Stimulated activated CD4-positive, alpha-beta T cell treated with anti-CD3 and anti-CD28 coated beads, Interleukin-15, amount 100 ng/mL, for 24 hours (primary cell): ENCODE results near the gene ATG13.

Experiments used
- DNase-seq: peaks from one replicate; pipeline ENCODE4 v3.0.0-alpha.2; 2020

Gene ATG13

DNA sequence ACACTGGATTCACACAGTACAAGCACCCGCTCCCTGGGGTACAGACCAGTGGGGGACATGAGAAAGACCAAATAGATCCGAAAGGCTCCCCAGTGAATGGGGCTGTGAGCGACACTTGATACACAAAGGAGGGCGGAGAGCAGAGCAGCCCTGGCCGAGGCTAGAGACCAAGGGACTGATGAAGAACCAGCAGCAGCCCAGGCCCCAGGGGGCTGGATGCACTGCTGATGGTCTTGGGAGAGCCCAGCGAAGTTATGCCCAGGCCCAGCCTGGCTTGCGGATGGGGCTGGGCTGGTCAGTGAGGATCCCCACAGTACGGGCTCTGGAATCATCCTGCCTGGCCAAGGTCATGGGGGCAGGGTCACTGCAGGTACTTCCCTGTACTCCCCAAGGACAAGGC is 59.8 kb downstream of the ATG13 start:
- DNase-seq, result no peak

DNA sequence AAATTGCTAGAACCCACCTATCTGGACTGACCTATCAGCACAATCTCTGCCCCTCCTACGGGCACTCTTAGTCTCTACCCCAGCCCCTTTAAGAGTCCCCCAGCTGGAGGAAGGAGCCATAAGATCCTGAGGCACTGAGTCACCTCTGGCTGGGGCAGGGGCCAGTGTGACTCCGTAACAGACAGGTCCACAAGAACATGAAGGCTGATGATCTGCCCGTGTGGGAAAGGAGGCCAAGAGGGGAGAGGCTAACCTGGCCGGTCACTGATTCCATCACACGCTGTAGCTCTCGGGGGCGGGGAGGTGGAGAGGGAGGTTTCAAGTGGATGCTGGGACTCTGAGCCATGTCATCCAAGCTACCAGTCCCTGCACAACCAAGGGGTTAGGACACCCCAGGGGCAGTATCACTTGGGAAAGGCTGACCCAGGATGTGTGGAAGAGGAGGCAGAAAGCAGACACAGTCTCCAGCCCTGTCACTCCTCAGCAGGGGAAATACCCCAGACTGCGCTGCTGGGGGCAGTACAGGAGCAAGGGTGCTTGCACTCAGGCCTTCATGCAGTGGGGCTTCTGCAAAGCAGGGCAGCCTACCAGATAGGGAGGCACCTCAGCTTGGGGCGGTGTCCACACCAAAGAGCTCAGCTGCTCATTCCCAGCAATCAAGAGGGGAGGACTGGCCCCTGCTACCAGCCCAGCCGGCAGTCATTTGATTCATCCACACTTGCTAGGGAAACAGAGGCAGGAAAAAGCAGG is 60.8 kb downstream of the ATG13 start:
- no peak for DNase-seq

DNA sequence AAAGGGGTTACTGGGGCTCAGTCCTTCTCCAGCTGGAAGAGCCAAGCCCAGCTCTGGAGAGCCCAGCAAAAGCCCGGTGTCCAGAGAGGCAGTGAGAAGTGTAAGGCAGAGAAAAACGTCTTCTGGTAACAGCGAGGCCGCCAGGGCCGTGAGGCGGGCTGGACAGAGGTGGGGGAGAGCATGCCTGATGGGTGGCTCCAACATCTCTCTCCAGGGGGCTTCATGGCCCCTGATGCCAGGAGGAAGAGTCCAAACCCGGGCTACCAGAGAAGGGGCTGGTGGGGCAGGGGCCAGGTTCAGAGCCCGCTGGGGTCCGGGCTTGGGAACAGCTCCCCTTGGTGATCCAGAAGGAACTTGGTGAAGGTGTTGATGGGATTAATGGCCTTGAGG is 61.4 kb downstream of the ATG13 start:
- no peak for DNase-seq

DNA sequence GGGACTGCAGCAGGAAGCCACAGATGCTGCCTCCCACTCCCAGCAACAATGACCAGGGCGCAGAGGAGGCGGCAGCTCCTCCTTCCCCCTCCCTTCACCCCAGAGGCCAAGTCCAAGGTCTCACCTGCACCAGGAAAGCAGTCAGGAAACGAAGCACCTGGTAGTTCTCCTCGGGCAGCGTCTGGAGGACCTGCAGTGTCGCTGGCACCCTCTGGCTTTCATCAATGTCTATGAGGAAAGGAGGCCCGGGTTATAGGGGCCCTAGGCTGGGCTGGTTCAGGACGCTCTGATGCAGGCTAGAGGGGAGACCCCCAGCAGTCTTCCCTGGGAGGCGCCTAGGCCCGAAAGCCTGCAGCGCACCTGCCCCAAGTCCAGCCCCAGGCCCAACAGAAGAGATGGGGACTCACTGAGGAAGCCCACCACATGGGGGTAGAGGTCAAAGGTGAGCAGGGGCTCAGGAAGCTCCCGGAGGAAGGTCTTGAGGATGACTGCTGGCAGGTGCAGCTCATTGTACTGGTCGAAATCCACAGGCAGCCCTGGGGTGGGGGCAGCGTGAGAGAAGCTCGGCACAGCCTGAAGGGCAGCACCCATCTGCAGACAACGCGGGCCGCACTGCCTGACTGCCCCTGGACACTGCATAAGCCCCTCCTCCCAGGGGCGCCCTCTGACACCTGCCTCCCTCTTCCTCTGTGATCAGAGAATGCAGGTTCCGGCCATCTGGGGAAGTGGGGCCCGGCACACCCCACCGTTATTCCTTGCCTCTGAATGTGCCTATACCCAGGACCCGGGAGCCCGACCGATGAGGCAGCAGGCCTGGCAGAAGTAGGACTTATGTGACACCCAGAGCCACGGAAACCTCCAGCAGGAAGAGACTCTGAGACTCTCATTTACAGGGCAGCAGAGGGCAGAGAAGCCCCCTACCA is 62.1 kb downstream of the ATG13 start:
- no peak for DNase-seq

DNA sequence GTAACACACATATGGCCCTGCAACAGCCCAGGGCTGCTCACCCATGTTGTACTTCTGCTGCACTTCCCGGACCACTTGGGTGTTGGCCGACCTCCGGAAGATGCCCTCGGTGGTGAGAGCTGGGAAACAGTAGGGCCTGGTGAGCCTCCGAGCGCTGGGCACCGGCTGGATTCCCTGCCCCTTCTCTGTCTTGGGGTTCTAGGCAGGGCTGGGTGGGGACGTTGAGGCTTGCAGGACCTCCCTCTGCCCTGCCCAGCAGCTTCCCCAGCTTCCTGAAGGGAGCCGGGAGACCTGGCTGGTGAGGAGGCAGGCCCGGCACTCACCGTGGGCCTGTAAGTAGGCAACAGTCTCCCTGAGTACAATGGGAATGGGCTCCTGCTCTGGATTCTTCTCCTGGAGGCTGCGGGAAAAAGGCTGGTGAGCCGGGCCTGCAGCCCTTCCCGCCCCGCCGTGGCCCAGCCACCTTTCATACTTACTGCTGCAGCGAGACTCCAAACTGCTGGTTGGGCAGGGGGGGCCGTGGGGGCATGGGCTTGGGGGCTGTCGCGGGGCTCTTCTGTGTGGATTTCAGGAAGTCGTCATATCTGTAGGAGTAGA is 62.9 kb downstream of the ATG13 start:
- DNase-seq, result no peak

DNA sequence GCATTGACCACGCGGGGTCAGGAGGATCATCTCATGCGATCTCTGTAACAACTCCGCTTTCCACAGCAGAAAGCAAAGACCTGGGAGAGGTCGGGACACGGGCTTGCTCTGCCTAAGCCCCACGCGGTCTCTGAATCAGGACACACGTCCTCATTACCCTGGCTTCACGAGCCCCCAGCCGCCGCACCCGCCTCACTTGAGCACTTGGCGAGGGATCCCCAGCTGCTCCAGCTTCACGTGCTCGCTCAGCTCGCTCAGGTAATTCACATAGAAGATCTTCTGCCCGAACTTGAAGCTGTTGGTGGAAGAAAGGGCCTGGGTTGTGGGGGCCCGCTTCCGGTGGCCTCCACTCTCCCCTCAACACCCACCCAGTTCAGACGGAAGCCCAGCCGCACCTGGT is 63.5 kb downstream of the ATG13 start:
- DNase-seq, result no peak

DNA sequence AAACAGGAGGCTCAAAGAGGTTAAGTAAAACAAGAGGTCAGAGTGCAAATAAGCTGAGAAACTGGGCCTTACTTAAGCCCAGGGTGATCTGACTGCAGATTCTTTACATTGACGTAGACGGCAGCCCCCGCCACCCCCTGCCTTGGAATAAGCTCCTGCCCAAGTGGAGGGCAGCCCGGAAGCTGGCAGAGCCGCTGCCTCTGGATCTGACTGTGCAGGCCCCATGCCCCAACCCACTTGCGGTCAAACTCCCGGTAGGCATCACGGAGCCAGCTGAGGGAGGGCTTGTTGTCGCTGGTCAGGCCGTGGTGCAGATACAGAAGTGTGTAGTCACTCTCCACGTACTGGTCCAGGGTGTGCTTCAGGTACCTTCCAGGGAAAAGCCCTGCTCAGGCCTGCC is 64.5 kb downstream of the ATG13 start:
- DNase-seq, result no peak

DNA sequence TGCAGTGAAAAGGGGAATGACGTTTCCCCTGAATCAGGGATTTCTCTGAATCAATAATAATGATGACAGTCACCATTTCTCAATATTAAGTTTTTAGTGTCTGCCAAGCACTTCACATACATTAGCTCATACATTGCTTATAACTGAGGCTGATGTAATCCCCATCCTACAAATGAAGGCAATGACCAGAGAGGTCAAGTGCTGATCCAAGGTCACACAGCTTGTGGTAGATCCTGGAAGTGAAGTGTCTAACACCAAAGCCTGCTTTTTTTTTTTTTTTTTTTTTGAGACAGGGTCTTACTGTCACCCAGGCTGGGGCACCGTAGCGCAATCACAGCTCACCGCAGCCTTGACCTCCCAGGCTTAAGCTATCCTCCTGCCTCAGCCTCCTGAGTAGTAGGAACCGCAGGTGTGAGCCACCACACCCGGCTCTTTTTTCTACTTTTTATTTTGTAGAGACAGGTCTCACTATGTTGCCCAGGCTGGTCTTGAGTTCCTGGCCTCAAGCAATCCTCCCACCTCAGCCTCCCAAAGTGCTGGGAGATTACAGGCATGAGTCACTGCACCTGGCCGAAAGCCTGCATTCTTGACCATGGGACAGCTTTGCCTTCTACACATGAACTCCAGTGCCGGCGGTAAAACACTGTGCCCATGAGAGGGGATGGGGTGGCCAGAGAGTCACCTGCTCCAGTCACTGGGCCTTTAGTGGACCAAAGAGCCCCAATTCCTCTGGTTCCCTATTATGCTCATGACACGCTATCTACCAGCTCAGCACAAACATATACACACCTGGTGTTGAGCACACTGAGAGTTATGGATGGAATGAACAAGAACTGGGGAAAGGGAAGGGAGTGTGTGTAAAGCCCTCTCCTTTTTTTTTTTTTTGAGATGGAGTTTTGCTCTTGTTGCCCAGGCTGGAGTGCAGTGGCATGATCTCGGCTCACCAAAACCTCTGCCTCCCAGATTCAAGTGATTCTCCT is 65.7 kb downstream of the ATG13 start:
- DNase-seq, result no peak

DNA sequence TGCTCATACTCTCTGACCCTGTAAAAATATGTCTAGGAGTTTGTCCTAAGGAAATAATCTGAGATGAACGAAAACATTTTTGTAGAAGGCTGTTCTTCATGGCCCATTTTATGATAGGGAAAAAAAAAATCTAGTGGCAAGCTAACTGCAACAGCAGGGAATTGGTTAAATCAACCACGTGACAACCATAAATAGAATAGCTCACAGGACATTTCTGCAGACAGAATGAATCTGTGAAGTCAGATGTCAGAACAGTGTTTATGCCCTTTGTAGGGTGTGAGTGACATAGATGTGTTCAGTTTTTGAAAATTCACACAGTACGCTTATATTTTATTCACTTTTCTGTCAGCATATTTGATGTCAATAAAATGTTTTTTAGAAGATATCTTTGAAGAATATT is 67.0 kb downstream of the ATG13 start:
- no peak for DNase-seq

DNA sequence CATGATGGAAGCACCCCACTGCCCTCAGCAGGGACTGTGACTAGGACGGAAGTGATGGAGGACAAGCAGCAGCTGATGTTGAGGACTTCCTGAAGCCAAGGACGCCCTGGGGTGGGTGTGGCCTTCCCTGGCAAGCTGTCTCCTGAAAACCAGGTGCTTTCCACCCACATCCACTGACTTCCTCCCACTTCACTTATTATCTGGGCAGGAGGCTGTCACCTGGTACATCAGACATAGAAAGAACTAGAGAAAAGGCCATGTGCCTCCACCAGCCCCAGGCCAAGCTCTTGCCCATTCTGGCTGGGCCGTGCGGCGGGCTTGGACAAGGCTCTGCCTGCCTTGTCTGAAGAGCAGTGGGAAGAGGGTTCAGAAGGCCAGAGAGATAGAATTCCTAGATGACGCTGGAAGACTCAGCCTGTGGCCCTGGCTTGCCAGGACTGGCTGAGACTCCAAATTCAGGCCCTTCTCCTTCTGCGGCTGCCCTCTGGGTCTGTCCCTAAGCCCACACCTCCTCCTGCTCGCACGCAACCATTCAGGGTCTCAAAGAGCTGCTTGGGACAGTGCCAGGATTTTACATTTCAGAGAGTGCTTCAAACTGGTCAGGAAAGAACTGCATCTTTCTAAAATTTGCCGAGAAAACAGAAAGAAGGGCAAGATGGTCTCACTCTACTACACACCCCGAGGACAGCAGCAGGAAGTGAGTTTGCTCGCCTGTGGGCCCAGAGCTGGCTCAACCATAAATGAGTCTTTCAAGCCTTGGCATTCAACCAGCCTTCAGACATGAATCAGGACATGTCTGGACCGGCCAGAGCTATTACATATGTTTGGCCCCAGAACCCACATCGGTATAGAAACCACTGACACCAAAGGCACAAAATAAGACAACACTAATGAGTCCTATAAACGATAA is 69.8 kb downstream of the ATG13 start:
- DNase-seq, result no peak

DNA sequence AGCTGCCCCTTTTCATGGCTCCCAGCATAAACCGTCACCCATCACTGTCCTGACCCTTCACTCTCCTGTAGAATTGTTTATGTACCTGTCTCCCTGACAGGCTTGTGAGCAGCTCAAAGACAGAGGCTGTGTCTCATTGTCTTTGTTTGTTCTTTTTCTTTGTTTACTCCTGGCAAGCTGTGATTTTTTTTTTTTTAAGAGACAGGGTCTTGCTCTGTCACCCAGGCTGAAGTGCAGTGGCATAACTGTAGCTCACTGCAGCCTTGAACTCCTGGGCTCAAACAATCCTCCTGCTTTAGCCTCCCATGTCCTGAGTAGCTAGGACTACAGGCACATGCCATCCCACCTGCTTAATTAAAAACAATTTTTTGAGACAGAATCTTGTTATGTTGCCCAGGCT is 73.3 kb downstream of the ATG13 start:
- no peak for DNase-seq

DNA sequence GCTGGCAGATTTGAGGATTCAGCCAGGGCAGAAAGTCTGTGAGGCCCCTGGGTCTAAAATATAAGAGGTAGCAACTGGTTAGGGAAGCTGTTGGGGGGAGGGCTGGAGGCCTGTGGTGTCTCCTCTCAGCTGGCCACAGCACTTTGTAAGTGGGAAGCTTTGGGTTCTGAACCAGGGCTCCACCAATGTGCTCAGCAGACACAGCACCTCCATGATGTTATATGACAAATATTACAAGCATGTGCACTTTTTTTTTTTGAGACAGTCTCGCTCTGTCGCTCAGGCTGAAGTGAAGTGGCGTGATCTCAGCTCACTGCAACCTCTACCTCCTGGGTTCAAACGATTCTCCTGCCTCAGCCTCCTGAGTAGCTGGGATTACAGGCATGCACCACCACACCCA is 75.1 kb downstream of the ATG13 start:
- DNase-seq, result no peak

DNA sequence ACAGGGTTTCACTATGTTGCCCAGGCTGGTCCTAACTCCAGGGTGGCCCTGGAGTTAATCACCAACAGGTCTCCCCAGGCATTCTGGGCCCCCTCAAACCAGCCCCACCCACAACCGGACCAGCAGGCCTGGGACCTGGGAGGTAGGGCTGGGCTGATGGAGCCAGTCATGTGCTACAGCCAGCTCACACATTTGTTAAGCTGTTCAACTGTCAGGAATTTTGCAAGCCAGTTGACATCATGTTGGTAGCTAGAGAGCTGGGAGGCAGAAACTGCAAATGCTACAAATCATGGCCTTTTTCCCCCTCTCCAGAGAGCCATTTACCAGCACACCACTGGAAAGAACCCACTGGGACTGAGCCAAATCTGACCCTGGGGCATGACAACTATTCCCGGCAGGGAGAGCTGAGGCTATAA is 76.3 kb downstream of the ATG13 start:
- DNase-seq, result no peak

DNA sequence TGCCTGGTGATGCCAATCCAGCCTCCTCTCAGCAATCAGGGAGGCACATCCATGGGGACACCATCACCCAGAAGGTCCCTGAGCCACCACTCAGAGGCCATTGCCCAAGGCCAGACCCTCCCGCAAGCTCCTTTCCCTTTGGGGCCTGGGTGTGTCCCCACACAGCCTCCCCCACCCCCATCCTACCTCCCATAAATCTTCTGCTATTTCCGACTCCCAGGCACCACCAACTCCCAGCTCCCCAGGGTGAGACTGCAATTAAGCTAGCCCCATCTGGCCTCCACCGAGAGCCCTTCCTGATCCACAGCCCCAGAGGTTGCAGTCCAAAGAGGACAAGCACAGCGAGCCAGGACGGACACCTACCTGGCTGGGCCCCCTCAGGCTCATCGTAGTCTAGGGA is 76.7 kb downstream of the ATG13 start:
- no peak for DNase-seq

DNA sequence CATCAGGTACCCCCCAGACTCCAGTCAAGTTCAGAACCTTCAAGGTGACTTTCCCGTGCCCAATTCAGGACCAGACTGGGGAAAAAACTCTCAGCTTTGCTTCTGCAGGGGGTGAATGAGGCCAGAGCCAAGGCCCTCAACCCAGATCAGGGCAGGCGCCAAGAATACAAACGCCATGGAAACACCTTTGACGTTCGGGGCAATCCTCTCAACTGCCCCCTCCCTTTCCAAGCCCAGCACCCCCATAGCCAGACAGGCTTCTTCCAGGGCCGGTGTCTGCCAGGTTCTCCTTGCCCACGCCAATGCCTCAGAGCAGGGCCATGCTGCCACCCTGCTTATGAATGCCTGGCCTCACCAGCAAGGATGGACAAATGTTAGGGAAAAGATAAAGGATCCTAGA is 77.3 kb downstream of the ATG13 start:
- no peak for DNase-seq

DNA sequence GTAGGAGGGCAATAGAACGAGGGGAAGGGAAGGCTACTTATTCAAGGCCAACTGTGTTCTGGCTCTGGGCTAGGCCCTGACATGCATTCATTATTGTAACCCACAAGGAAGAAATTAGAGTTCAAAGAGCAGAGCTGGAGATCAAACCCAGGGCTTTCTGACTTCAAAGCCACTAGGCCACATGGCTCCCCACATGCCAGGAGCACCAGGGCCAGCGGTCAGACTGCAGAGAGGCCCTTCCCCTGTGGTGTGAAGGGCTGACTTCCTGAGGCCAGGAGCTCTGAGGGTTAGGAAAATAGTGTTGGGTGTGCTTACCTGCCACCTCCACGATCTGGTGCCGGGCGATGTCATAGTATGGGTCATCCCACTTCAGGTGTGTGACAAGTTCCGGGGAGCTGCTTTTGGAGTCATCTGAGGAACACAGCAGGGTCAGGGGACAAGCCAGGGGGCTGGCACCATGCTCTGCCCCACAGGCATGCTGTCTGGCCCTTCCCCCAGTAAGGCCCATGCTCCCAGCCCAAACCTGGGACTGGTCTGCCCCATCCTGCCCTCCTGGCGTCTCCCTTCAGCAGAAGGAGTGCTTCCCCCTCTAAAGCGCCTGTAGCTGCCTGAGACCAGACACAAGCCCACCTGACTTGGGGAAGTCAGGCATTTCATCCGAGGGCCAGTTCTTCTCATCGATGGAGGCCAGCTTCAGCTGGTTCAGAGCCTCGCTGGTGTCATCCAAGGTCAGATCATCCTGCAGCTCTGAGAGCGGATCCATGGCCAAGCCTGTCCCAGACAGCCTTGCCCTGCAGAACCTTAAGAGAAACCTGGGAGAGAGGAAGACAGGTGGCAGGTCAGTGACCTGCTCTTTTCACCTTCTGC is 78.2 kb downstream of the ATG13 start:
- DNase-seq, result no peak

DNA sequence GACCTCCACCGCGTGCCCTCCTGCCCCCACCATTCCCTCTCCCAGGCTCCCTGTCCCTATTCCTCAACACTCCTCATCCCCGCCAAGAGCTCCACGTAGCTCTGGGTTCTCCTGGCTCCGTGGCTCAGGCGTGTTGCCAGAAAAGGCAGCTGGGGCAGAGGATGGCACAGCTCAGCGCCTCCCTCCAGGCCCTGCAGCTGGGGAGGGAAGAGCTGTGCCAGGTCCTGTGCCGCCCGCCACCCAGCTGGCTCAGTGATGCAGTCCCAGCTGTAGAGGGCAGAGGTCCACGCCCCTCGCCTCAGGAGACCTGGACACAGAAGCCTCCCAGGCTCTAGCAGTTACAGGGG is 78.8 kb downstream of the ATG13 start:
- no peak for DNase-seq

DNA sequence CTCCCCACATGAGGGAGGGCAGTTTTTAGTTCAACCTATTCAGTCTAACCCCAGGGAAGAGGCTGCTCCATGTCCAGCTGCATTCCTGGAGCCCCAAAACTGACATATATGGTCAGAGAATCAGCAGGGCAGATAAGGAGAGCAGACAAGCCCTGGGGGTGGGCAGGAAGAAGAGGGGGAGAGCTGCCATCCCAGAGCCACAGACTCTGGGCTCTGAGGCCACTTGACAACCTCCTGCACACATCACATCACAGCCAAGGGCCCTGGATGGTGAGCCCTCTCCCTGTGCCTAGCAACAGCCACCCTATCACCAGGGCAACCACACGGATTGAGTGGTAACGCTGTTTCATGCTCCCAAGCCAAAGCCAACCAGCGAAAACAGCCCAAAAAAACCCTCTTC is 80.0 kb downstream of the ATG13 start:
- no peak for DNase-seq

DNA sequence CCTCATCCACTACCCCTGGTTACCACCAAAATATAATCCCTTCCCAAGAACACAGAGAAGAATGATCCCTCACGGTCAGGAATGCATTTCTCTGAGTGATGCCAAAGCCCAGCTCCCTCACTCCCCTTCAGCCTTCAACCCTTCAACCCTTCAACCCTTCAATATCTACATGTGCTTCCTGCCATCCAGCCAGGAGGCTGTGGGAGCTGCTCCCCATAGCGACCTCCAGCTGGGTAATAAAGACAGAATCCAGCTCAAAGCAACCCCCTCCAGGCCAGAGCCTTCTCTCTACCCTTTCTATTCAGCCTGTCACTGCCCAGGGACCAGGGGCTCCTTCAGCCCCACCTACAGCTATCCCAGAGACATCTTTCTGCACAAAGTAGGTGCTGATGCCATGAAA is 80.4 kb downstream of the ATG13 start:
- DNase-seq, result no peak

DNA sequence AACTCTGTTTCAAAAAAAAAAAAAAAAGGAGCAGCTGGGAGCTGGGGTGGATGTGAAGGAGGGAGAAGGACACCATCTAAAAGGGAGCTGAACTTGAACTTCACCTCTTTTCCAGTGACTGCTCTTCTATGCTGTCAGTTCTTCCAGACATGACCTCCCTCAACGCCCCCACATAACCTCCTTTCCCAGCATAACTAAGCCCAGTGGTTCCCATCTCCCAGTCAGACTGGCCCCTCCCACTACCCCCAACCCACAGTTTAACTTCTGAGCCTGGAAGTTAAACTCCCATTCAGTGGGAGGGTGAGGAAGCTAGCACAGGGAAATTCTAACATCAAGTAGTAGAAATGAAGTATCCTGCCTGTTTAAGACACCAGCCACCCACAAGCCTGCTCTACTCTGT is 81.2 kb downstream of the ATG13 start:
- no peak for DNase-seq
